AML-193 (cell line): ENCODE measurements around the gene PPP1R12B.
"Not testable (repeated sequence)": the region's sequence is repeated elsewhere in the genome, so short reads cannot be mapped to it uniquely, and the experiment has no call there.

Experiments
- DNase-seq, 2 experiments: peaks; one replicate each; lab custom pipeline; 2025; lab: John Stamatoyannopoulos, UW

Gene PPP1R12B

GRCh38 chr1:202349206-202349928 is 868 bp downstream of the PPP1R12B start:
- DNase-seq, result peak; percentile 38 to 39

GRCh38 chr1:202351725-202352124 is 3.2 kb downstream of the PPP1R12B start:
- no peak for DNase-seq

GRCh38 chr1:202352583-202353197 is 4.2 kb downstream of the PPP1R12B start:
- DNase-seq, result not testable (repeated sequence)

- no peak for DNase-seq
Measured at GRCh38 chr1:202355944-202356553, 7.5 kb downstream of the PPP1R12B start.

GRCh38 chr1:202357506-202357905 is 9.0 kb downstream of the PPP1R12B start:
- no peak for DNase-seq

- no peak for DNase-seq
Measured at GRCh38 chr1:202361224-202361623, 12.7 kb downstream of the PPP1R12B start.

- no peak for DNase-seq
Measured at GRCh38 chr1:202361701-202362100, 13.2 kb downstream of the PPP1R12B start.

GRCh38 chr1:202362212-202362611 is 13.7 kb downstream of the PPP1R12B start:
- DNase-seq, result no peak

GRCh38 chr1:202365092-202365815 is 16.8 kb downstream of the PPP1R12B start:
- peak; percentile 41 to 59 for DNase-seq

- DNase-seq, result no peak
Measured at GRCh38 chr1:202367271-202367670, 18.8 kb downstream of the PPP1R12B start.

- not testable (repeated sequence) for DNase-seq
Measured at GRCh38 chr1:202370906-202371305, 22.4 kb downstream of the PPP1R12B start.

GRCh38 chr1:202374099-202374498 is 25.6 kb downstream of the PPP1R12B start:
- no peak for DNase-seq

- not testable (repeated sequence) for DNase-seq
Measured at GRCh38 chr1:202375175-202375574, 26.7 kb downstream of the PPP1R12B start.

- DNase-seq, result peak; percentile 38 to 58
Measured at GRCh38 chr1:202376247-202376646, 27.7 kb downstream of the PPP1R12B start.

- not testable (repeated sequence) for DNase-seq
Measured at GRCh38 chr1:202379884-202380529, 31.5 kb downstream of the PPP1R12B start.

GRCh38 chr1:202380535-202380934 is 32.0 kb downstream of the PPP1R12B start:
- DNase-seq, result not testable (repeated sequence)

- DNase-seq, result not testable (repeated sequence)
Measured at GRCh38 chr1:202381867-202382266, 33.4 kb downstream of the PPP1R12B start.

GRCh38 chr1:202395831-202396230 is 47.3 kb downstream of the PPP1R12B start:
- DNase-seq, result not testable (repeated sequence)

- no peak for DNase-seq
Measured at GRCh38 chr1:202397256-202397655, 48.8 kb downstream of the PPP1R12B start.

GRCh38 chr1:202398439-202398838 is 49.9 kb downstream of the PPP1R12B start:
- not testable (repeated sequence) for DNase-seq

GRCh38 chr1:202401771-202402170 is 53.3 kb downstream of the PPP1R12B start:
- not testable (repeated sequence) for DNase-seq

- not testable (repeated sequence) for DNase-seq
Measured at GRCh38 chr1:202403381-202403780, 54.9 kb downstream of the PPP1R12B start.
